Measurements from ENCODE around the gene KYNU.

Gene KYNU
- total RNA-seq, result 0 to 0.77 (median 0) reads per million in 3 donors

GRCh38 chr2:142877216-142877838, at the start of gene KYNU:
Gene KYNU, plus strand, starts transcription at chr2:142877664. Its CDS starts 7,704 bp downstream, at chr2:142885368.
- Histone ChIP-seq H3K27me3 (replicated peaks; ENCODE audit: control insufficient read depth, insufficient read depth, low read length, poor library complexity, severe bottlenecking) (no peaks in the 10 kb centered on the region), H3K27ac (ENCODE audit: insufficient read depth, low read length, poor library complexity, severe bottlenecking) (no peak within 1 kb of the TSS), H3K36me3 (ENCODE audit: control insufficient read depth, insufficient read depth, low read length) (no peaks in the 10 kb centered on the region), H3K4me3 (ENCODE audit: insufficient read depth, low read depth, low read length, poor library complexity, severe bottlenecking) (no peak within 1 kb of the TSS), H3K9me3 (ENCODE audit: control insufficient read depth, low read length) (no peaks in the 10 kb centered on the region), H3K4me1 (ENCODE audit: control insufficient read depth, insufficient read depth, low read length, poor library complexity, severe bottlenecking) (no peaks in the 10 kb centered on the region)
- DNase-seq, result no peak

- H3K9me3 ChIP-seq (ENCODE audit: control insufficient read depth, low read length), result no peaks in the 10 kb centered on the region
- H3K27ac ChIP-seq (ENCODE audit: insufficient read depth, low read length, poor library complexity, severe bottlenecking), result no peak overlapping the region
- no peaks in the 10 kb centered on the region for H3K4me1 ChIP-seq (ENCODE audit: control insufficient read depth, insufficient read depth, low read length, poor library complexity, severe bottlenecking)
- no peak for DNase-seq
- no peaks in the 10 kb centered on the region for H3K36me3 ChIP-seq (ENCODE audit: control insufficient read depth, insufficient read depth, low read length)
- no peaks in the 10 kb centered on the region for H3K27me3 ChIP-seq (replicated peaks; ENCODE audit: control insufficient read depth, insufficient read depth, low read length, poor library complexity, severe bottlenecking)
- H3K4me3 ChIP-seq (ENCODE audit: insufficient read depth, low read depth, low read length, poor library complexity, severe bottlenecking), result no peak overlapping the region
Measured at GRCh38 chr2:142834021-142834420, 43.4 kb upstream of the KYNU start.

- H3K27ac ChIP-seq (ENCODE audit: insufficient read depth, low read length, poor library complexity, severe bottlenecking), result no peak overlapping the region
- no peaks in the 10 kb centered on the region for H3K9me3 ChIP-seq (ENCODE audit: control insufficient read depth, low read length)
- no peaks in the 10 kb centered on the region for H3K36me3 ChIP-seq (ENCODE audit: control insufficient read depth, insufficient read depth, low read length)
- no peaks in the 10 kb centered on the region for H3K4me1 ChIP-seq (ENCODE audit: control insufficient read depth, insufficient read depth, low read length, poor library complexity, severe bottlenecking)
- DNase-seq, result no peak
- H3K27me3 ChIP-seq (replicated peaks; ENCODE audit: control insufficient read depth, insufficient read depth, low read length, poor library complexity, severe bottlenecking), result no peaks in the 10 kb centered on the region
- no peak overlapping the region for H3K4me3 ChIP-seq (ENCODE audit: insufficient read depth, low read depth, low read length, poor library complexity, severe bottlenecking)
Measured at GRCh38 chr2:142840436-142840835, 37.0 kb upstream of the KYNU start.

- H3K36me3 ChIP-seq (ENCODE audit: control insufficient read depth, insufficient read depth, low read length), result no peaks in the 10 kb centered on the region
- no peaks in the 10 kb centered on the region for H3K27me3 ChIP-seq (replicated peaks; ENCODE audit: control insufficient read depth, insufficient read depth, low read length, poor library complexity, severe bottlenecking)
- no peaks in the 10 kb centered on the region for H3K4me1 ChIP-seq (ENCODE audit: control insufficient read depth, insufficient read depth, low read length, poor library complexity, severe bottlenecking)
- no peak overlapping the region for H3K4me3 ChIP-seq (ENCODE audit: insufficient read depth, low read depth, low read length, poor library complexity, severe bottlenecking)
- no peaks in the 10 kb centered on the region for H3K9me3 ChIP-seq (ENCODE audit: control insufficient read depth, low read length)
- H3K27ac ChIP-seq (ENCODE audit: insufficient read depth, low read length, poor library complexity, severe bottlenecking), result no peak overlapping the region
- DNase-seq, result no peak
Measured at GRCh38 chr2:142841788-142842187, 35.7 kb upstream of the KYNU start.

GRCh38 chr2:142842369-142842768, 35.1 kb upstream of the KYNU start:
- DNase-seq, result no peak
- Histone ChIP-seq H3K27me3 (replicated peaks; ENCODE audit: control insufficient read depth, insufficient read depth, low read length, poor library complexity, severe bottlenecking) (no peaks in the 10 kb centered on the region), H3K27ac (ENCODE audit: insufficient read depth, low read length, poor library complexity, severe bottlenecking) (no peak overlapping the region), H3K9me3 (ENCODE audit: control insufficient read depth, low read length) (no peaks in the 10 kb centered on the region), H3K36me3 (ENCODE audit: control insufficient read depth, insufficient read depth, low read length) (no peaks in the 10 kb centered on the region), H3K4me3 (ENCODE audit: insufficient read depth, low read depth, low read length, poor library complexity, severe bottlenecking) (no peak overlapping the region), H3K4me1 (ENCODE audit: control insufficient read depth, insufficient read depth, low read length, poor library complexity, severe bottlenecking) (no peaks in the 10 kb centered on the region)

- H3K4me3 ChIP-seq (ENCODE audit: insufficient read depth, low read depth, low read length, poor library complexity, severe bottlenecking), result no peak overlapping the region
- H3K9me3 ChIP-seq (ENCODE audit: control insufficient read depth, low read length), result no peaks in the 10 kb centered on the region
- H3K27me3 ChIP-seq (replicated peaks; ENCODE audit: control insufficient read depth, insufficient read depth, low read length, poor library complexity, severe bottlenecking), result no peaks in the 10 kb centered on the region
- no peaks in the 10 kb centered on the region for H3K4me1 ChIP-seq (ENCODE audit: control insufficient read depth, insufficient read depth, low read length, poor library complexity, severe bottlenecking)
- H3K36me3 ChIP-seq (ENCODE audit: control insufficient read depth, insufficient read depth, low read length), result no peaks in the 10 kb centered on the region
- no peak overlapping the region for H3K27ac ChIP-seq (ENCODE audit: insufficient read depth, low read length, poor library complexity, severe bottlenecking)
- DNase-seq, result no peak
Measured at GRCh38 chr2:142843731-142844130, 33.7 kb upstream of the KYNU start.

GRCh38 chr2:142848023-142848606, 29.3 kb upstream of the KYNU start:
- H3K9me3 ChIP-seq (ENCODE audit: control insufficient read depth, low read length), result no peaks in the 10 kb centered on the region
- H3K4me1 ChIP-seq (ENCODE audit: control insufficient read depth, insufficient read depth, low read length, poor library complexity, severe bottlenecking), result no peaks in the 10 kb centered on the region
- no peak for DNase-seq
- H3K36me3 ChIP-seq (ENCODE audit: control insufficient read depth, insufficient read depth, low read length), result no peaks in the 10 kb centered on the region
- H3K27ac ChIP-seq (ENCODE audit: insufficient read depth, low read length, poor library complexity, severe bottlenecking), result no peak overlapping the region
- H3K4me3 ChIP-seq (ENCODE audit: insufficient read depth, low read depth, low read length, poor library complexity, severe bottlenecking), result no peak overlapping the region
- H3K27me3 ChIP-seq (replicated peaks; ENCODE audit: control insufficient read depth, insufficient read depth, low read length, poor library complexity, severe bottlenecking), result no peaks in the 10 kb centered on the region

- no peaks in the 10 kb centered on the region for H3K27me3 ChIP-seq (replicated peaks; ENCODE audit: control insufficient read depth, insufficient read depth, low read length, poor library complexity, severe bottlenecking)
- DNase-seq, result no peak
- no peak overlapping the region for H3K27ac ChIP-seq (ENCODE audit: insufficient read depth, low read length, poor library complexity, severe bottlenecking)
- no peaks in the 10 kb centered on the region for H3K9me3 ChIP-seq (ENCODE audit: control insufficient read depth, low read length)
- no peak overlapping the region for H3K4me3 ChIP-seq (ENCODE audit: insufficient read depth, low read depth, low read length, poor library complexity, severe bottlenecking)
- no peaks in the 10 kb centered on the region for H3K36me3 ChIP-seq (ENCODE audit: control insufficient read depth, insufficient read depth, low read length)
- H3K4me1 ChIP-seq (ENCODE audit: control insufficient read depth, insufficient read depth, low read length, poor library complexity, severe bottlenecking), result no peaks in the 10 kb centered on the region
Measured at GRCh38 chr2:142849820-142850219, 27.6 kb upstream of the KYNU start.

- no peaks in the 10 kb centered on the region for H3K36me3 ChIP-seq (ENCODE audit: control insufficient read depth, insufficient read depth, low read length)
- no peaks in the 10 kb centered on the region for H3K9me3 ChIP-seq (ENCODE audit: control insufficient read depth, low read length)
- DNase-seq, result no peak
- no peak overlapping the region for H3K4me3 ChIP-seq (ENCODE audit: insufficient read depth, low read depth, low read length, poor library complexity, severe bottlenecking)
- H3K27ac ChIP-seq (ENCODE audit: insufficient read depth, low read length, poor library complexity, severe bottlenecking), result no peak overlapping the region
- H3K27me3 ChIP-seq (replicated peaks; ENCODE audit: control insufficient read depth, insufficient read depth, low read length, poor library complexity, severe bottlenecking), result no peaks in the 10 kb centered on the region
- H3K4me1 ChIP-seq (ENCODE audit: control insufficient read depth, insufficient read depth, low read length, poor library complexity, severe bottlenecking), result no peaks in the 10 kb centered on the region
Measured at GRCh38 chr2:142853912-142854311, 23.6 kb upstream of the KYNU start.

GRCh38 chr2:142857256-142858164, 20.0 kb upstream of the KYNU start:
- DNase-seq, result no peak
- no peaks in the 10 kb centered on the region for H3K27me3 ChIP-seq (replicated peaks; ENCODE audit: control insufficient read depth, insufficient read depth, low read length, poor library complexity, severe bottlenecking)

More at GRCh38 chr2:142857256-142858164, 20.0 kb upstream of the KYNU start:
- H3K4me1 ChIP-seq (ENCODE audit: control insufficient read depth, insufficient read depth, low read length, poor library complexity, severe bottlenecking), result no peaks in the 10 kb centered on the region
- no peaks in the 10 kb centered on the region for H3K36me3 ChIP-seq (ENCODE audit: control insufficient read depth, insufficient read depth, low read length)
- H3K4me3 ChIP-seq (ENCODE audit: insufficient read depth, low read depth, low read length, poor library complexity, severe bottlenecking), result no peak overlapping the region
- no peak overlapping the region for H3K27ac ChIP-seq (ENCODE audit: insufficient read depth, low read length, poor library complexity, severe bottlenecking)
- no peaks in the 10 kb centered on the region for H3K9me3 ChIP-seq (ENCODE audit: control insufficient read depth, low read length)

All from effector memory CD4-positive, alpha-beta T cell (primary cell).